DND-41 (cell line): Measurements from ENCODE around the gene HSPBP1.
A peak's percentile ranks its signal among the peaks of the same experiment; 100 is the strongest.

Experiments used
- ATAC-seq: fragments of 200-7000 bp; cut with Tn5 transposase; 3 replicates; pipeline ENCODE4 v1.9.1; 2021; ENCODE audit warnings: low read depth; ENCODE audit not compliant: insufficient read depth
- DNase-seq: peaks from one replicate; pipeline ENCODE4 v3.0.0-alpha.2; 2020
- H2AFZ ChIP-seq: 2 replicates; pipeline ENCODE4 v1.6.0; 2012; ENCODE audit warnings: low read depth, low read length
- H3K27ac ChIP-seq: 2 replicates; pipeline ENCODE4 v1.5.1; 2012; ENCODE audit warnings: low read length, inconsistent platforms
- H3K27me3 ChIP-seq: fragments of 200-600 bp; sonication (generic); 2 replicates; pipeline ENCODE4 v1.6.0; 2012; ENCODE audit warnings: low read length, mild to moderate bottlenecking, inconsistent platforms; ENCODE audit not compliant: insufficient read depth, poor library complexity
- H3K36me3 ChIP-seq: 2 replicates; pipeline ENCODE4 v1.5.1; 2012; ENCODE audit warnings: low read length, inconsistent platforms; ENCODE audit not compliant: insufficient read depth
- H3K4me1 ChIP-seq: 2 replicates; pipeline ENCODE4 v1.5.1; 2012; ENCODE audit warnings: mild to moderate bottlenecking, low read length; ENCODE audit not compliant: insufficient read depth
- H3K4me2 ChIP-seq: 2 replicates; pipeline ENCODE4 v1.6.0; 2012; ENCODE audit warnings: mild to moderate bottlenecking, moderate library complexity, low read length, inconsistent platforms; ENCODE audit not compliant: insufficient read depth
- H3K4me3 ChIP-seq, 2 experiments: fragments of 200-600 bp in 1 of 2; shearing (Covaris generic) in 1 of 2; 2 replicates each; pipeline ENCODE4 v1.5.1; 2012 to 2016; ENCODE audit warnings: inconsistent platforms in 2 of 2, low read length in 2 of 2, mild to moderate bottlenecking in 2 of 2, low read depth in 1 of 2, moderate library complexity in 1 of 2
- H3K79me2 ChIP-seq: 2 replicates; pipeline ENCODE4 v1.6.0; 2012; ENCODE audit warnings: low read length, inconsistent platforms; ENCODE audit not compliant: insufficient read depth
- H3K9ac ChIP-seq: 2 replicates; pipeline ENCODE4 v1.6.0; 2012; ENCODE audit warnings: low read depth, mild to moderate bottlenecking, inconsistent platforms, low read length, moderate library complexity
- H3K9me3 ChIP-seq: 2 replicates; pipeline ENCODE4 v1.5.1; 2012; ENCODE audit warnings: low read length, moderate library complexity, mild to moderate bottlenecking, inconsistent platforms; ENCODE audit not compliant: insufficient read depth, severe bottlenecking
- H4K20me1 ChIP-seq: 2 replicates; pipeline ENCODE4 v1.6.0; 2012; ENCODE audit warnings: low read length; ENCODE audit not compliant: insufficient read depth
- CTCF ChIP-seq: IDR thresholded peaks from 2 replicates; pipeline ENCODE4 v1.5.1; 2012; ENCODE audit warnings: borderline replicate concordance, low read length, moderate library complexity, mild to moderate bottlenecking; ENCODE audit not compliant: poor library complexity, severe bottlenecking; ENCODE audit errors: extremely low read depth
- EZH2 ChIP-seq: IDR thresholded peaks from 3 replicates; pipeline ENCODE4 v1.6.1; 2012; ENCODE audit warnings: borderline replicate concordance, low read depth, mild to moderate bottlenecking, moderate library complexity, low read length, inconsistent platforms; ENCODE audit not compliant: severe bottlenecking

HSPBP1 gene

GRCh38 chr19:55305983-55306562 lies 26.2 kb upstream of the HSPBP1 start:
- Histone ChIP-seq H3K9ac (no peak overlapping the region), H3K27ac (no peak overlapping the region; the same call in 1 of the 2 replicates), H3K27me3 (no peaks in the 10 kb centered on the region), H3K9me3 (no peaks in the 10 kb centered on the region), H4K20me1 (no peaks in the 10 kb centered on the region), H3K4me1 (peaks cover 26% of the 10 kb centered on the region), H3K4me3 (no peak overlapping the region), H3K4me2 (no peak overlapping the region), H3K36me3 (peaks cover 37% of the 10 kb centered on the region), H3K79me2 (peaks cover 14% of the 10 kb centered on the region), H2AFZ (no peak overlapping the region)
- no peak for ATAC-seq
- no peak for DNase-seq
- TF ChIP-seq EZH2 (no peak), CTCF (no peak)

- no peak overlapping the region for H3K4me2 ChIP-seq
- no peak overlapping the region for H3K27ac ChIP-seq
- no peak overlapping the region for H3K9ac ChIP-seq
- no peak overlapping the region for H2AFZ ChIP-seq
- H3K27me3 ChIP-seq = no peaks in the 10 kb centered on the region
- peak; percentile 66 for DNase-seq
- peaks cover 37% of the 10 kb centered on the region for H3K36me3 ChIP-seq
- H3K9me3 ChIP-seq = no peaks in the 10 kb centered on the region
- peaks cover 26% of the 10 kb centered on the region for H3K4me1 ChIP-seq
- H3K4me3 ChIP-seq = no peak overlapping the region
- peaks cover 14% of the 10 kb centered on the region for H3K79me2 ChIP-seq
- peak; percentile 71 for ATAC-seq
- no peaks in the 10 kb centered on the region for H4K20me1 ChIP-seq
- TF ChIP-seq CTCF = no peak
- no peak for TF ChIP-seq EZH2
Measured at GRCh38 chr19:55305491-55305890, 25.6 kb upstream of the HSPBP1 start.

- Histone ChIP-seq H2AFZ (no peak overlapping the region), H3K36me3 (peaks cover 37% of the 10 kb centered on the region), H3K4me1 (peaks cover 26% of the 10 kb centered on the region), H3K79me2 (peaks cover 14% of the 10 kb centered on the region), H3K27me3 (no peaks in the 10 kb centered on the region), H3K9ac (no peak overlapping the region), H3K4me2 (no peak overlapping the region), H3K9me3 (no peaks in the 10 kb centered on the region), H4K20me1 (no peaks in the 10 kb centered on the region), H3K27ac (no peak overlapping the region), H3K4me3 (no peak overlapping the region)
- TF ChIP-seq CTCF = no peak
- no peak for TF ChIP-seq EZH2
- ATAC-seq (no peak), DNase-seq (no peak)
Measured at GRCh38 chr19:55304980-55305379, 25.1 kb upstream of the HSPBP1 start.

GRCh38 chr19:55304279-55304978 lies 24.5 kb upstream of the HSPBP1 start:
- Histone ChIP-seq H3K4me3 (no peak overlapping the region), H3K36me3 (peaks cover 35% of the 10 kb centered on the region), H3K9ac (no peak overlapping the region), H3K4me2 (no peak overlapping the region), H3K9me3 (no peaks in the 10 kb centered on the region), H2AFZ (no peak overlapping the region), H3K27me3 (no peaks in the 10 kb centered on the region), H3K4me1 (peaks cover 26% of the 10 kb centered on the region), H4K20me1 (no peaks in the 10 kb centered on the region), H3K27ac (no peak overlapping the region), H3K79me2 (peaks cover 14% of the 10 kb centered on the region)
- TF ChIP-seq EZH2 = no peak
- TF ChIP-seq CTCF = no peak
- ATAC-seq (peak; percentile 45; the same call in 1 of the 3 replicates), DNase-seq (peak; percentile 56)
